NCI-H510A treated with DMSO at 0.1 percent for 48 hours (cell line): ENCODE results near the gene PPDPF.
"Not testable (repeated sequence)": the region's sequence is repeated elsewhere in the genome, so short reads cannot be mapped to it uniquely, and the experiment has no call there.

Experiments
- DNase-seq: peaks from one replicate; lab custom pipeline; 2025; lab: John Stamatoyannopoulos, UW

The PPDPF gene

GRCh38 chr20:63565021-63565698, 44.6 kb downstream of the PPDPF start:
- DNase-seq, result no peak

- no peak for DNase-seq
These were observed 45.3 kb downstream of the PPDPF start for GRCh38 chr20:63565699-63566335.

- DNase-seq, result no peak
These were observed 46.0 kb downstream of the PPDPF start for GRCh38 chr20:63566395-63567135.

GRCh38 chr20:63567136-63567385, 46.5 kb downstream of the PPDPF start:
- no peak for DNase-seq

- no peak for DNase-seq
These were observed 47.0 kb downstream of the PPDPF start for GRCh38 chr20:63567386-63568169.

- DNase-seq, result no peak
These were observed 47.8 kb downstream of the PPDPF start for GRCh38 chr20:63568170-63568981.

- no peak for DNase-seq
These were observed 48.7 kb downstream of the PPDPF start for GRCh38 chr20:63568986-63569949.

- DNase-seq, result no peak
These were observed 49.9 kb downstream of the PPDPF start for GRCh38 chr20:63570281-63571086.

- DNase-seq, result not testable (repeated sequence)
These were observed 50.5 kb downstream of the PPDPF start for GRCh38 chr20:63571087-63571478.
